ENCODE data around the gene MAPKAP1.

Gene MAPKAP1

DNA sequence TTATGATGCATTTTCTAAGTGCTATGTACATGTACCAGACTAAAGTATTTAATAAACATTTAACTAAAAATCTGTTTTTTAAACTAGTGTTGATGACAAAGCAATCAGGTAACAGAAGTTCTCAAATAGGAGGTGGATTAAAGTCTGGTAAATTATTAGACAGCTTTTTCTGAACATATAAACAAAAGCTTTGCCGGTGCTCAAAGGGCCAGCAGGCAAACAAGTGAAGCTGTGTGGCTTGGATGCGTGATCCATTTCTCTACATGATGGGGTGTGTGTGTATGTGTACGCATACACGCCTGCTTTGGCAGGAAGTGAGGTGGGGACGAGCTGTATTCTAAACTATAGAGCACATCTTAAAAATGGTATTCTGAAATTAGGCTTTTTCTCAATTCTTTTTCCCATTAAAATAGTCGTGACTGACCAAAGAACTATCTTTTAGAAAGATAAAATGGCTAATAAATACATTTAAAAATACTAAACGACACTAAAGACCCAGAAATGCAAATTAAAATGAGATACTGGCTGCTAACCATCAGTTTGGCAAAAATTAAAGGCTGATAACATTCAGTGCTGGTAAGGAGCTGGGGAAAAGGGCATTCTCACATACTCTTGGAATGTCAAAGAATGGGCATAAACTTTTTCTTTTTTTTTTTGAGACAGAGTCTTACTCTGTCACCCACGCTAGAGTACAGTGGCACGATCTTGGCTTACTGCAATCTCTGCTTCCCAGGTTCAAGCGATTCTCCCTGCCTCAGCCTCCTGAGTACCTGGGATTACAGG lies 174.0 kb downstream of the MAPKAP1 start:
- no peak for DNase-seq

DNA sequence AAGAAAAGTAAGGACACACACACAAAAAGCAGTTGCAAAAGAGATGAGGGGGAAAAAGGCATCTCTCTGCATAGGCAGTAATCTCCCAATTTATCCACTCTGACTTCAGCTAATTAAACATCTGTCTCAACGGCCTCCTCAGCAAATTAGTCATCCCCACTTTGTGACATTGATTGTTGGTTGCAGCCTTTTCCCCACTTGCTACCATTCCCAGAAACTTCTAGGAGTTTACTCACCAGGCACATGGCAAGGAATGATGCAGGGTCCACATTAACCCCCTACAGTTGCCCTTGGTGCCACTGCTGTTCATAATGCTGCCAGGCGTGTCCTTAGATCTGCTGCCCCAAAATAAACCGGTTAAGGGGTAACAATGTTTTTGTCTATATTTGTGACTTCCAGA lies 174.6 kb downstream of the MAPKAP1 start:
- DNase-seq, result no peak

DNA sequence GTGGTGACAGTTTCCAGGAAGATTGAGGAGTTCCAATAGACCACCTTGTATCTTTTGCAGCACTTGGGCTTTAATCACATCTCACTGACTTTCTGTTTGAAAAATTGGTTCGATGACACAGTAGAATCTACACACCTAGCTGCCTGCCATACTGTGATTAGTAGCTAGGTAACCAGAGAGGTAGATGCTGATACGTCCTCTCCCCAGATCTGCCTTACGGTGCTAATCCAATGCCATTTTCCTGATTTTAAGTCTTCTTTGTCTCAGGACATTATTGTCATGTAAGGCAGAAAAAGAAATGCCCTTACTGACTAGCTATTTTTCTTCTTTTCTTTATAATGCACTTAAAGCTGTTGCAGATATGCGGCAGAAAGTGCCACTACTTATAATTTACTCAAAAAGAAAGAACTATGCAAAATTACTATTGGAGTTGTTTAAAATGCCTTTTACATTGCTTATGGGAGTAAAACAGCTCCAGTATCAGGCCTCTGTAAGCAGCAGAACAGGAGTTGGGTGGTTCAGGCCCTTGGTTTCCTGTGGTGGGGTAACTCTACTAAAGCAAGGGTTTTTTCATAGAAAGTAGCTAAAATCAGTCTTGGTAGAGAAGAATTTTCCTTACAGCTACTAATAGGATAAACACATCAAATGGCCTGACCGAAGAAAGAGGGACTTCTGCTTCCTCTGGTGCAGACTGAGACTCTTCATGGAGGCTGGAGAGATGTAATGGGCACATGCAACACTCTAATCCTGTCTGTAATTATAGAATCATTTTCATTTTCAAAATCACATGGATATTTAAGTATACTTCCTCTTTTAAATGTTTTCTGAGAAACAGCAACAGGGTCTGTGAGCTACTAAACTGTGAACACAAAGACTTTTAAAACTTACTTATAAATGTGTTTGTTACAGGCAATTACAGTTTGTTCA lies 177.2 kb downstream of the MAPKAP1 start:
- DNase-seq, result no peak

DNA sequence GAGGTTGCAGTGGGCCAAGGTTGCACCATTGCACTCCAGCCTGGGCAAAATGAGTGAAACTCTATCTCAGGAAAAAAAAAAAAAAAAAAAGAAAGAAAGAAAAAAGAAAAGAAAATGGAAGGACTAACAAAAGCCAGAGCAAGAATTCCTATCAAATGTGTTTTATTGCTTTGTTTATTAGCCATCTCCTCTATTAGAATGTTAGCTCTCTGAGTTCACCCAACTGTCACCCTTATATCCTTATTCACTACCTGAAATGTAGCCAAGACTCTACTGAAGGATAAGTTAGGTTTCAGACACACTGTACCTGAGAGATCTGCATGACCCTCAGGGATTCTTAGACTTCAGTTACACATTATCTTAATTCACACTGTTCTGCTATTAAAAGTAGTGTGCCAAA lies 177.9 kb downstream of the MAPKAP1 start:
- DNase-seq, result no peak

DNA sequence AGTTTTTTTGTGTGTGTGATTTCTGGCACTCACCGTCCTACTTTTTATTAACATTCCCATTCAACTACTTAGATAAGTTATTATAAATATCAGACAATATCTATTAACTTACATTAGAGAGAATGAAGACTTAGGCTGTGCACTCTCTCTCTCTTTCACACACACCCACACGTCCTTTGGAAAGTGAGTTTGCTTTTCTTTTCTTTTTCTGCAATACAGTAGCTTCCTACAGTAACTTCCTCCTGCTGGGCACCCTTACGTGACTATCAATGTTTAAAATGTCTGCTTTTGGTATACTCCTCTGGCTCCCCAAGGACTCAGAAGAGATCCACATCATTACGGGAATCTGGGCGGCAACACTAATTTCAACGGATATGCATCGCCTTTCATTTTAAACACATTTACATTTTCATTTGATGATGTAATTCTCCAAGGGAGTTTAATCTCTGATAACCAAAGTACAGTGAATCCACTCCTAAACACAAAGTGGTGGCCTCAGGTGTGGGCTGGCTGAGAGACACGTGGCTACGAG lies 179.5 kb downstream of the MAPKAP1 start:
- DNase-seq, result no peak

DNA sequence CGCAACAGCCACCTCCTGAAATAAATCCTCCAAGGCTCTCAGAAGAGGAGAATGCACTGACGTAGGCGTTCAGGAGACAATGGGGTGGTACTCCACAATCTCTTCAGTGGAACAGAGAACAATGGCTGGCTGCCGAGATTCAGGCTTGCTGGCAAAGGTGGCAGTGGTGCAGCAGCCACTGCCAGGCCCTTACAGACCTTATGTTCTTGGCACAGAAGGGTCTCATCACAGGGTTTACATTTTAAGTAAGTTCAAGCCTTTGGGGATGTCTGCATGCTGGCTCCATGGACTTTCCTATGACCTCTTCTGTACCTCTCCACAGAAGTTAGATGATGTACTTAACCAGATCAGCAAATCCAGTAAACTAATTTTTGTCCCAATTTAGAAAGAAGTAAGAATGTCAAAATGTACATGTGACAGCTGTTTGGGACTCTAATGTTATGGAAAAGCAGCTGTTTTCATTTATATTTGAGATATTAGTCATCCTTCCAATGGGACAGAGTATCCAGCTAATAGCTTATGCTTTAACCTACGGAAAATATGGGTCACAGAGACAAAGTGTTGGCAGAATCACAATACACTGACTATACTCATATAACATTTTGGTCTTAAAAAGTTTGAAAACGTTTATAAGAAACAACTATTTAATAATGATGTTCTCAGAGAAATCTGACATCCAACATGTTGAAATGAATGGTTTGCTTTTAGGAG lies 180.9 kb downstream of the MAPKAP1 start:
- peak; percentile 82 for DNase-seq

DNA sequence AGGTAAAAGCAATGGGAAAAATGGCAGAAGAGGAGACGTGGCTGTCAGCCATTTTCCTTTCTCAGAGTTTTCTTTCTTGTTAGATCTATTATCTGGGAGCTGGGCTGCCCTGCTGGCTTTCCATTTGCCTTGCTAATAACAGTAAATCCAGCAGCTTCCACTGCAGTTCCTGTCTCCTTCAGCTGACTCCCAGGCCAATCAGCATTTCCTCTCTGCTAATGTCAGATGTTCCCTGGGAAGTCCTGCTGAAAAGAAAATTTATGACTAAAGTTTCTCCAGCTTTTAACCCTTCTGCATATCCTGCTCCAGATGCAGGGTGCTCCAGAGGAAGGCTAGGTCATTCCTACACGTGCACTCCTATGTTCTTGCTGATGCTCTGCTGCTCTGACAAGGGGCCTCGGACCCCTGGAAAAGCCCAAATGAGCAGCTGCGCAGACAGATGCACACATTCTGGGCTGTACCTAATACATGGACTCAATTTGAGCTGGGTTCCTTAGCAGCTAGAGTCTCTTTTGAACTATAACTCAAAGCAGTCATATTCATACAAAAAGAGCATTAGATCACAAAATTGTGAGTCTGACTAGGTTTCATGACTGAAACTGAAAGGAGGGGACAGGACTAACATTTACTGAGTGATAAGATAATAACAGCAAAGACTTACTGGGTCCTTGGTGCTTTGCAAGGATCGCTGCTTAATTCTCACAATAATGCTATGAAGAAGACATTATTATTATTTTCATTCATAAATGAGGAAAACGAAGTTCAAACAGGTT lies 182.2 kb downstream of the MAPKAP1 start:
- DNase-seq, result no peak

DNA sequence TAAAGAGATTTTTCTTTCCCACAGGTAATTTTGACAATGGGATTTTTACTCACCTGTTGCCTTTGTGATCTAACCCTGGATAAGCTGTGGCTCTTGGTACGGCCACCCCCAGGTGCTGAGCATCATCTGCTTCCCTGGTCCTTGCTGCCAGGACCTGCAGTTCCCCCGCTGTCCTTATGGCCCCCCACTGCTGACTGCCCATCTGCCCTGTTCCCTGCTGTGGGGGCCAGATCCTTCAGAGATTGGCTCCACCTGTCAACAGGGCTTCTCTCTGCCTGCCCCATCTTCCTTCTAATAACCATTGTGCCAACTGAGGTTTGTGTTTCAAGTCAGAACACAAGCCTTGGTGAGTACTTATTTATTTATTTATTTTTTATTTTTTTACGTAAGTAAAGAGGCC lies 183.3 kb downstream of the MAPKAP1 start:
- DNase-seq, result no peak

DNA sequence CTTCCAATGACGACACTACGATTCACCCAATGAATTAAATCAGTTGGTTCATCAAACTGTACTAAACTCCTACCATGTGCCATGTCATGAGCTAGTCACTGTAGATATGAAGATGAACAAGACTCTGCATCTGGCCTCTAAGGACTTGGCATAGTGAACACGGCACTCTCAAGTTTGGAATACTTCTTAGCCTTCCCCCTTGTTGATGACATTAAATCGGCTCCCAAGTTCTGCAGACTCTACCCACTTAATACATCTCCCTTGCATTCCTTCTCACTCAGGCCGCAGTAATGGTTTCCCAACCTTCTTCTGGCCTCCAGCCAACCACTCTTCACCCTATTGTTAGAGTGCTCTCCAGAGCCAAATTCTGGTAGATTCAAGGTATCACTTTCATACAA lies 184.7 kb downstream of the MAPKAP1 start:
- DNase-seq, result peak; percentile 40

DNA sequence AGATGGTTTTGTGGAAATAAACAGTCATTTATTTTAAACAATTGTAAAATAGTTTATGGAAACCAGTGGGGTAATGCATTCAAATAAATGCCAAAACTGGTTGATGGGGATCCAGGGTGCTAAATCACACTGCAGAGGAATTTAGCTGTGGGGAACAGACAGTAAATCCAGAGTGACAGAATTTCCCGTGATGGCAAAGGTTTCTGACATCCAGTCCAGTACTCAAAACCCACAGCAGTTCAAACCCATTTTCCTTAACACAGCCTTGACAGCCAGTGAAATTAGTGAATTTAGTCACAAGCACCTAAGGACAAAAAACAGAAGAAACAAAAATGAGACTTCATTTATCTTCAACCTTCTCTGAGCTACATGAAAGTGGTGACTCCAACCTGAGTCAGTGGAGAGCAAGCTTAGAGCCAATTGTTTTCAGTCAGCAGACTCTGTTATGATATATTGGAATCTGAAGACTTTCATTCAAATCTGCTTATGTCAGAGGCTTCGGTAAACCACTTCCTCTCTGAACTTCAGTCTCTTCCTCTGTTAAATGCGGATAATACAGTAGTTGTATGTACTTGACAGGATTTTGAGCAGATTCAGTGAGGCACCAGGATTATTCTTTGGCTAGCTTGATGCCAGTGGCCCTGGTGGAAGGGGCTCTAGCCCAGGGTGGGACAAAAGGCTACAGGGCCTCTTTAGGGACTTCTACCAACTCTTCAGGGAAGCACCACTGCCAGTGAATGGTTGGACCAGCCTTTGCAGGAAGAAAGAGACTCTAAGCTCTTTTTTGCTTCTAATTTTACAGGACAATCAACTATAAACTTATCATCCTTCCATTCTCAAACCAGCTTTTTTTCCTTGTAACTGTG lies 185.3 kb downstream of the MAPKAP1 start:
- DNase-seq, result peak; percentile 95

DNA sequence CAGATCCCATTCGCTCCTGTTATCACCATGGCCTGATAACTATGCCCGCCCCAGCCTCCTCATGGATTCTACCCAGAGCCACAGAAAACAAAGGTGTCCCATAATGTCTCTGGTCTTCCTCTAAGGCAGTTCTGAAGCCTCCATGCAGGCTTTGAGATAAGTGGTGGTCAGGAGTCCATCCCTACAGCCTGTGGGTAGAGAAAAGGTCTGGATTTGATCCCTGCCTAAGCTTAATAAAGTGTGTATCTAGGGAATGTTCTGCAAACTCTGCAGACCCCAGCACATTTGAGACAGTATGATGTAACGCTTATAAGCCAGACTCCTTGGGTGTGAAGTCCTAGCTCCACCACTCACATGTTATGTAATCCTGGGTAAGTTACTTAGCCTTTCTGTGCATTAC lies 187.3 kb downstream of the MAPKAP1 start:
- no peak for DNase-seq

DNA sequence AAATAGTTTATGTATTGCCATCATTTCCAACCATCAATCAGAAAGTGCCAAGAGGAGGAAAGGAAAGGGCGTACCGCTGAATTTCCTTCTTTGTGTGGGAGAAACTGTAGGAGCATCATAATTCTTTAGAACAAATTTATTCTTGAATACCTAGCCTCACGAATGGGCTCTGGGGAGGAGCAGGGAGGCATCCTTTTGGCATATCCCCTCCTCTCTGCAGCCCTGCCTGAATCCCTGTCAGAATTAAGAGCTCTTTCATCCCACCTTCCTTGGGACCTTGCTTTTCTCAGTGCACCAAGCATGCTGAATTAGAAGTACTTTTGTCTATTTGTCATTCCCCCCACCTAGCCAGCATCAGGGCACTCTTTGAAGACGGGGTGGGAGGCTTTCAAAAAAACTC lies 189.4 kb downstream of the MAPKAP1 start:
- DNase-seq, result no peak

DNA sequence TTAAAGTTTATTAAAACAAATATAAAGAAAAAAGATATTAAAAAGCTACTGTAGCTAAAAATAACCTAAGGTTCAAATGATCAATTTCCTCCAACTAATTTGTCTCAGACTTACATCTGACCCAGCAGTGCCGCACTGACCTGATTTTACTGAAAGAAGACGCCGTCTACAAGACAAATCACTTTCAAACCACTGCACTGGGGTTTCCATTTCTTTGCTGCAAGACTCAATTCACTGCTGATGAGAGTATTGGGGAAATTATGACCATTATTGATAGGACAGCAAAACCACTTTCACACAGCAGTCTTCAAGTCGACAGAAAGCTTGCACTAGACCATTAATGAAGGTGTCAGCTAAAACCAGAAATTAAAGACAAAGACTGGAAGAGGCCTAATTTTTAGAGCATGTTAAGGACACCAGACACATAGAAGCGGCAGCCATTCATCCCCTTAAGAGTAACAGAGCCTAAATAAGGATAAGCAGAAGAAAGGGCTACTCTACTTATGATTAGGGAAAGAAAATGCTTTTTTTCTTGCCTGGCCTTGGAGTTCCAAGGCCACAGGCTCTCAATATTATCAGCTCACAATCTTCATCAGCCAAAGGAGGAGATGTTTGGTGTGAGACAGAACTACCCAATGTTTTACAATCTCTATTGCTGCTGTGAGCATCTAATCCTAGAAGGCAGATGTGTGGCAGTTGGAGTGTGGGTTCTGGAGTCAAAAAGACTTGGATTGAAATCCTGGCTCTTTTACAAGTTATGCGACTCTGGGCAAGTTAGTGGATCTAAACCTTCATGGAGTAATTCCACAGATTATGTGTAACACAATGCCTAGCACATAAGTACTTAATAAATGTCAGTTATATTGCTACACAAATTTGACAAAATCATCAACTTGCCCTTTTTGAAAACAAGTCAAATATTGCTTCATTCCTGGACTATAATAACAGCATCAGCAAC lies 190.7 kb downstream of the MAPKAP1 start:
- DNase-seq, result no peak

DNA sequence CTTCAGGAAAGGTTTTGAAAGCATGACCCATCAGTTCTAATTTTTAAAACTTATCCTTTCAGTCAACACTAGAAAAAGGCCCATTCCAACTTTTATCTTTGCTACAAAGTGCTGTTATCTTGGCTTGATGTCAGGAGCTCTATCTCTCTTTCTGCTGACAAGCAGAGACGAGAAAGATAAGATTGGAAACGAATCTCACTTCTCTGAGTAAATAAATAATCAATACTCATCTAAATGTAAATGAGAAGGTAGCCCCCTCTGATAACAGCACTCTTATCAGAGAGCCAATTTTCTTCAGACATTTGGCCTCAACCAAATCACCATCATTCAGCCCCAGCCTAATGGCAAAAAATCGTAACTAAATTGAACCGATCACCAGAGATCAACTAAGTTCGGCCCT lies 191.7 kb downstream of the MAPKAP1 start:
- DNase-seq, result no peak

DNA sequence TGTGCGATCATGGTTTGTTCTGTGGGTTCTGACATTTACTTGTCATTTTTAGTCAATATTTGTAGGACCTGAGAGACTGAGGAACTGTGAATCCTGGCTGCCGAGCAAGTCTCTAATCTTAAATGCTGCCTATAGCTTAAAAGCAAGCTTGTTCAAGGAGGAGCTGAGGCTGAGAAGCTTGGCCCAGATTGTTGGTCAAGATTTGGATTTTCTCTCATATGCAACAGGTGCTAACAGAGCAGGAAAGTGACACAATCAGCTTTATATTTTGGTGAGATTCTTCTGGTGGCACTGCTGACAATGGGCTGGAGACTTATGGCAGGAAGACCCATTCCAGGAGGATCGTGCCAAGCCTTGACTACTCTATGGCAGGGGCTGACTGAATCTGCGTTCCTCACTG lies 192.5 kb downstream of the MAPKAP1 start:
- DNase-seq, result no peak

DNA sequence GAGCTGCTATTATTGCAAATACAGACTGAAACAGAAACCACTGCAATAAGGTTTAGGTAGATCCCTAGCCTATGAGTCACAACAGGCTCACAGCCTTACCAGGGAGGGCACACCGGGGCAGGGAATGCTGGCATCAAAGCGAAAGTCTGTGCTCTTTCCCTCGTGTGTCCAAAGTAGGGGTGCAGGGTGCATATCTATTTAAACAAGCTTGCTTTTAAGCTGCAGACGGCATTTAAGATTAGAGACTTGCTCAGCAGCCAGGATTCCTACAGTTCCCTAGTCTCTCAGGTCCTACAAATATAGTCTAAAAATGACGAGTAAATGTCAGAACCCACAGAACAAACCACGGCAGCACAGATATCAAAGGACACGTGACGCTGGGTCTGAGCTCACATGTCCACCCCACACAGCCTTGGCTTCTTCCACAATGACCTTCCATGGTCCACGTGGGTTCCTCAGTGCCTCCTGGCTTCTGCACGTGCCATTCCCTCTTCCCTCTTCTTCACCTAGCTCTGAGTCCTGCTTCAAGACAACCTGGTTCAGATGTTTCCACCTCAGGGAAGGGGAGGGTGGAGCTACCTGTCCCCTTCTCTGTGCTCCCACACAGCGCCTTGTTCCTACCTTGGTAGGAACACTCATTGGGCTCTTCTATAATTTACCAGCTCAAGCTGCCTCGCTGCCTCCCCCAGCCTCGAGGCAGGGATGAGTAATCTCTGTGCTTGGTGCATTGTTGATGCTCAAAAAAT lies 193.2 kb downstream of the MAPKAP1 start:
- peak; percentile 65 for DNase-seq

DNA sequence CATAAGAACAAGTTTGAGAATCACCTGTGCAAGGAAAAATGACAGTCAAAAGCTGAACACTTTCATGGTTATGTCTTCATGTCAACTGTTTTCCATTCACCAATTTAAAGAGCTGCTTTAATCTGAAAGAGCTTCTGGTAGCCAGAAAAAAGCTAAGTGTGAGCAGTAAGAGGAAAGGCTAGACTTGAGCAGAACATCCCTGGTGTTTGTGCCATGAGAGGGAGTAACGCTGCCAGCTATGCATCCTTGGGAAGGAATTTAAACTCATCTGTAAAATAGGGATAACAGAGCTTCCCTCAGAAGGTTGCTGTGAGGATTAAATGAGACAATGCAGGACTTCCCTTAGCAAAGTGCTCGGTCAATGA lies 193.7 kb downstream of the MAPKAP1 start:
- no peak for DNase-seq

DNA sequence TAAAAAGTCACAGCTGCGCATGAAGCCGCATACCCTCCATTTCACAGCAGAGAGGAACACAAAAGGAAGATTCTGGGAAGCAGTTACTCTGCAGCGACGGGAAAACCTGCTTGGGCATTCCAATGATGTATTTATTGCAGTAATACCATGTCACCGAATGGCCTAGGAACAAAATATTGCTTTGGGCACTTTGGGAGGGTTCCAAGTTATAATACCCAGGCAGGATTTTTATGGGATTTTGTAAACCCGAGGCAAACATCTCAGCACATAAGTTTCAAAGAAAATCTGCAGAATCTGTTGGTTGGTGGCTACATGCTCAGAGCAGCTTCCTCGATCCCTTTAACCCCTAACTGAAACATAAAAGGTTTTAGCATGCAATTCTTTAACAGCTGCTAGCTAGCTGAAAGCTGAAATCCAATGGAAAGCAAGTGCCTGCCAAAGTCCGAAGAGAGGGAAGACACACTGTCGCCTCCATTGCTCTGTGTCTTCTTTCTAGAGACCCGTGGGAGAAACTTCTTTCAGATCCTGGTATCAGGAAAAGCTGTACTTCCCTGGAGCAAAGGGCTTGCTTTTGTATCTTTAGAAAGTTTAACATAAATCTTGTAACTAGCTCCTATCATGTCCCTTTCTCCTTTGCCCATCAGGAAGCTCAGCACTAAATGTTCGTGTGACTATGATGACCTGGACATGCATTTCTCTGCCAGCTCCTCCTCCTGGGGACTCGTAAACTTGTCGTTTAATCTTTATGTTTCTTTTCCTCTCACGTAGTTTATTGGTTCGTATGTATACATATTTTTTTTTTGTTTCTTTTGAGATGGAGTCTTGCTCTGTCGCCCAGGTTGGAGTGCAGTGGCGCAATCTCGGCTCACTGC lies 195.0 kb downstream of the MAPKAP1 start:
- DNase-seq, result no peak

Measured in fibroblast of skin of back (primary cell).